Cardiac fibroblast (primary cell): ENCODE data around the gene SERPINA1.
A peak's percentile ranks its signal among the peaks of the same experiment; 100 is the strongest.

ENCODE experiments used
- DNase-seq, 2 donors: peaks; one replicate each; pipeline versions ENCODE4 v3.0.0 to v3.0.0-alpha.2; 2010; ENCODE audit warnings: low read depth in 2 of 2
- H3K4me3 ChIP-seq, 2 donors: replicated peaks in 1 of 2; 1 replicate in 1 of 2; 2 replicates in 1 of 2; pipeline ENCODE4 v1.5.1; 2011; ENCODE audit warnings: low read depth in 2 of 2, low read length in 2 of 2, mild to moderate bottlenecking in 2 of 2, moderate library complexity in 1 of 2
- CTCF ChIP-seq: IDR thresholded peaks from one replicate; pipeline ENCODE4 v1.5.1; 2011; ENCODE audit warnings: low read depth, mild to moderate bottlenecking, low read length, inconsistent platforms

Gene SERPINA1

GRCh38 chr14:94388384-94389103, at the start of gene SERPINA1:
SERPINA1 (minus strand) TSS chr14:94388602; CDS start chr14:94383237, 5,365 bp downstream.
- H3K4me3 ChIP-seq: no peak within 1 kb of the TSS
- no peak for TF ChIP-seq CTCF
- peak in 1 of 2 donors; percentile 18 for DNase-seq

- no peak for TF ChIP-seq CTCF
- H3K4me3 ChIP-seq: no peak overlapping the region
- DNase-seq: no peak
These were observed 40.2 kb upstream of the SERPINA1 start for GRCh38 chr14:94428610-94429009.

- DNase-seq: no peak
- TF ChIP-seq CTCF: no peak
- no peak overlapping the region for H3K4me3 ChIP-seq
These were observed 38.7 kb upstream of the SERPINA1 start for GRCh38 chr14:94427016-94427613.

- H3K4me3 ChIP-seq: no peak overlapping the region
- TF ChIP-seq CTCF: no peak
- no peak for DNase-seq
These were observed 38.1 kb upstream of the SERPINA1 start for GRCh38 chr14:94426526-94426925.

- no peak for DNase-seq
- no peak overlapping the region for H3K4me3 ChIP-seq
- no peak for TF ChIP-seq CTCF
These were observed 36.0 kb upstream of the SERPINA1 start for GRCh38 chr14:94424371-94424770.

- peak; percentile 77 for TF ChIP-seq CTCF
- peak overlapping the region in 1 of 2 donors; percentile 18 for H3K4me3 ChIP-seq
- peak; percentile 79 to 83 for DNase-seq
These were observed 35.2 kb upstream of the SERPINA1 start for GRCh38 chr14:94423453-94424056.
